ENCODE data around the gene MYNN. TPM values are rescaled to one million over a fixed set of nuclear protein-coding genes. Genes with fewer than 3 reads are reported as not detected.

MYNN gene
- total RNA-seq, 2 donors from 2014 or later = 10.2 to 11.2 TPM

DNA sequence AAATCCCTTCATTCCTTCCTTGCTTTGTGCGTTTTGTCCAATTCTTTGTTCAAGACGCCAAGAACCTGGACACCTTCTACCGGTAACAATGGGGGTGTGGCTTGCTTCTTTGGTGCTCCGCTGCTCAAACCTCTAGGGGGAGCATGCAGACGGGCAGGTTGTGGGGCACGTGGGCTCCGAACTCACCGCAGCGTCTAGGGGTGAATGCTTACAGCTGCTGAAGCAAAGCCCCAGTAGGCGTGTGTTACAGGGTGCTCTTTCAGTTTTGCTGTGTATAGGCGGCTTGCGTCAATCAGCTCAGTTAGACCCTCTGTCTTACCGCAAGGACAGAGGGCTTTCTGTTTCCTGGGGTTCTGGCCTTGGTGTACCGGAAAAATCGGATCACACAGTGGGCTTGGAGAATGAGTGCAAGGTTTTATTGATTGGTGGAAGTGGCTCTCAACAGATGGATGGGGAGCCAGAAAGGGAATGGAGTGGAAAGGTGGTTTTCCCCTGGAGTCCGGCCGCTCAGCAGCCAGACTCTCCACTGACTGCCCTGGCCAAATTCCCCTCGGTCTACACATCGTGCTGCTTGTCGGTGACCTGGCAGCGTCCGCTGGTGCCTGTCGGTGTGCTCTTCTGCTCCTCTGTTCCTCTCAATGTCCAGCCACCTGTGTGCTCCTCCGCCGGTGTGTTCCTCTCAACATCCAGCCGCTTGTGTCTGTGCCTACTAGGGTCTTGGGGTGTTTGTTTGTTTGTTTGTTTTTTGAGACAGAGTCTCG is 40.7 kb downstream of the MYNN start:
- TF ChIP-seq CTCF (IDR thresholded peaks at IDR 0.05) = no peak
- Histone ChIP-seq H3K9me3 (peaks cover 0 to 10% of the 10 kb centered on the region in 2 donors), H3K4me1 (peaks cover 0 to 15% of the 10 kb centered on the region in 2 donors), H3K27me3 (no peaks in the 10 kb centered on the region), H3K36me3 (no peaks in the 10 kb centered on the region), H3K4me3 (peak overlapping the region; percentile 7 to 69), H3K27ac (no peak overlapping the region)
- no peak for DNase-seq (ENCODE audit: low spot score)

DNA sequence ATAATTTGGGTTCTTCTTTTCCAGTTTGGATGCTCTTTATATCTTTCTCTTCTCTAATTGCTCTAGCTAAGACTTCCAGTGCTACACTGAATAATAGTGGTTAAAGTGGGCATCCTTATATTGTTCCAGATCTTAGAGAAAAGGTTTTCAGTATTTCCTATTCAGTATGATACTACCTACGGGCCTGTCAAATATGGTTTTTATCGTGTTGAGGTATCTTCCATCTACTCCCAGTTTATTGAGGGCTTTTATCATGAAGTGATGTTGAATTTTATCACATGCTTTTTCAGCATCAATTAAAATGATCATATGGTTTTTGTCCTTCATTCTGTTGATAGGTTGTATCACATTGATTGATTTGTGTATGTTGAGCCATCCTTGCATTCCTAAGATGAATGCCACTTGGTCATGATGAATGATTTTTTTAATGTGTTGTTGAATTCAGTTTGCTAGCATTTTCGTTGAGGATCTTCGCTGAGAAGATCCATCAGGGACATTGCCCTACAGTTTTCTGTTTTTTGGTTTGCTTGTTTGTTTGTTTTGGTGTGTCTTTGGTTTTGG is 42.5 kb downstream of the MYNN start:
- no peaks in the 10 kb centered on the region for H3K27me3 ChIP-seq
- peaks cover 0 to 15% of the 10 kb centered on the region in 2 donors for H3K4me1 ChIP-seq
- no peak for DNase-seq (ENCODE audit: low spot score)
- H3K9me3 ChIP-seq = peaks cover 0 to 10% of the 10 kb centered on the region in 2 donors
- no peak overlapping the region for H3K27ac ChIP-seq
- TF ChIP-seq CTCF (IDR thresholded peaks at IDR 0.05) = no peak
- H3K4me3 ChIP-seq = no peak overlapping the region
- no peaks in the 10 kb centered on the region for H3K36me3 ChIP-seq

GRCh38 chr3:169818316-169818715 is 45.1 kb downstream of the MYNN start:
- no peaks in the 10 kb centered on the region for H3K27me3 ChIP-seq
- H3K4me1 ChIP-seq = peaks cover 0 to 5% of the 10 kb centered on the region in 2 donors
- no peak for DNase-seq (ENCODE audit: low spot score)
- no peak overlapping the region for H3K27ac ChIP-seq
- no peaks in the 10 kb centered on the region for H3K36me3 ChIP-seq
- no peak for TF ChIP-seq CTCF (IDR thresholded peaks at IDR 0.05)
- peaks cover 0 to 10% of the 10 kb centered on the region in 2 donors for H3K9me3 ChIP-seq
- H3K4me3 ChIP-seq = no peak overlapping the region

GRCh38 chr3:169822091-169822490 is 48.9 kb downstream of the MYNN start:
- no peak overlapping the region for H3K4me3 ChIP-seq
- no peaks in the 10 kb centered on the region for H3K36me3 ChIP-seq
- H3K27me3 ChIP-seq = no peaks in the 10 kb centered on the region
- no peak for DNase-seq (ENCODE audit: low spot score)
- no peaks in the 10 kb centered on the region for H3K9me3 ChIP-seq
- no peak overlapping the region for H3K27ac ChIP-seq
- H3K4me1 ChIP-seq = no peaks in the 10 kb centered on the region
- TF ChIP-seq CTCF (IDR thresholded peaks at IDR 0.05) = no peak

DNA sequence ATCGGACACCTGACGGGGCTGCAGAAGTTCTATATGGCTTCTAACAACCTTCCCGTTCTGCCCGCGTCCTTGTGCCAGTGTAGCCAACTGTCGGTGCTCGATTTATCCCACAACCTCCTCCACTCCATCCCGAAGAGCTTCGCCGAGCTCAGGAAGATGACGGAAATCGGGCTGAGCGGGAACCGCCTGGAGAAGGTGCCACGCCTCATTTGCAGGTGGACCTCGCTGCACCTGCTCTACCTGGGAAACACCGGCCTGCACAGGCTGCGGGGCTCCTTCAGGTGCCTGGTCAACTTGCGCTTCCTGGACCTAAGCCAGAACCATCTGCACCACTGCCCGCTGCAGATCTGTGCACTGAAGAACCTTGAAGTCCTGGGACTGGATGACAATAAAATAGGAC is 49.3 kb downstream of the MYNN start:
- no peak overlapping the region for H3K4me3 ChIP-seq
- H3K9me3 ChIP-seq = no peaks in the 10 kb centered on the region
- no peaks in the 10 kb centered on the region for H3K36me3 ChIP-seq
- no peaks in the 10 kb centered on the region for H3K4me1 ChIP-seq
- H3K27ac ChIP-seq = no peak overlapping the region
- DNase-seq (ENCODE audit: low spot score) = no peak
- no peaks in the 10 kb centered on the region for H3K27me3 ChIP-seq
- no peak for TF ChIP-seq CTCF (IDR thresholded peaks at IDR 0.05)
